Neuron (in vitro differentiated cells): ENCODE data around the gene TUBB2A.
"Not testable (repeated sequence)": the region's sequence is repeated elsewhere in the genome, so short reads cannot be mapped to it uniquely, and the experiment has no call there.

Experiments
- H2AFZ ChIP-seq: one replicate; pipeline ENCODE4 v1.6.1; 2013; ENCODE audit warnings: low read depth, mild to moderate bottlenecking, inconsistent platforms, low read length, moderate library complexity
- H3K27me3 ChIP-seq: one replicate; pipeline ENCODE4 v1.6.1; 2013; ENCODE audit warnings: low read length; ENCODE audit not compliant: insufficient read depth
- H3K36me3 ChIP-seq: one replicate; pipeline ENCODE4 v1.6.1; 2013; ENCODE audit warnings: low read length; ENCODE audit not compliant: insufficient read depth
- H3K4me1 ChIP-seq: one replicate; pipeline ENCODE4 v1.6.1; 2013; ENCODE audit warnings: low read length; ENCODE audit not compliant: insufficient read depth
- H3K4me3 ChIP-seq: 2 replicates; pipeline ENCODE4 v1.5.1; 2013; ENCODE audit warnings: mild to moderate bottlenecking, low read length, moderate library complexity
- H3K9me3 ChIP-seq: one replicate; pipeline ENCODE4 v1.6.1; 2013; ENCODE audit warnings: low read length

TUBB2A gene

DNA sequence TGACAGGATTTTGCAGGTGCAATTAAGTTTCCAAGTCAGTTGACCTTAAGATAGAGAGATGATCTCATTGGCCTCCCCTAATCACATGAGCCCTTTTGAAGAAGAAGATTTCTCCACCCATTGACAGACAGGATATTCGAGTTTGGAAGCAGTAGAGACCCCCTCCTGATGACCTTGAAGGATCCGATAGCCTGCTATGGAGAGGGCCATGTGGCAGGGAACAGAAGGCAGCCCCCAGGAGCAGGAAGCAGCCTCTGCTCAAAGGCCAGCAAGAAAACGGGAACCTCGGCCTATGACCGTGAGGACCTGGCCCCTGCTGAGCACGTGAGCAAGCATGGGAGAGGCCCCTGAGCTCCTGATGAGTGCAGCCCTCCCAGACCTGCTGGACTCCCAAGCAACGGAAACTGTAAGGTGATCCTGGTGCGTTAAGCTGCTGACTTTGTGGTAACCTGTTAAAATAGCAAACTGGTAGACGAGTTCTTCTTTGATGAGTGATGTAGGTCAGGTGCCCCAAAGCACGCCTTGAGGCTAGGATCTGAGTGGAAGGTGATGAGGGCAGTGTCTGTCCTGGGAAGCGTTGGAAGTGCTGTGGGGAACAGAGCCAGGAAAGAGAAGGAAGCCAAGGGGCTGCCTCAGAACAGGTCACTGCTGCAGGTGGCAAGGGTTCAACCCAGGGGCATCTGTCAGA, 18.5 kb upstream of the TUBB2A start:
- Histone ChIP-seq H2AFZ (no peak overlapping the region), H3K36me3 (no peaks in the 10 kb centered on the region), H3K4me1 (peaks cover 21% of the 10 kb centered on the region), H3K4me3 (no peak overlapping the region), H3K9me3 (no peaks in the 10 kb centered on the region), H3K27me3 (no peaks in the 10 kb centered on the region)

DNA sequence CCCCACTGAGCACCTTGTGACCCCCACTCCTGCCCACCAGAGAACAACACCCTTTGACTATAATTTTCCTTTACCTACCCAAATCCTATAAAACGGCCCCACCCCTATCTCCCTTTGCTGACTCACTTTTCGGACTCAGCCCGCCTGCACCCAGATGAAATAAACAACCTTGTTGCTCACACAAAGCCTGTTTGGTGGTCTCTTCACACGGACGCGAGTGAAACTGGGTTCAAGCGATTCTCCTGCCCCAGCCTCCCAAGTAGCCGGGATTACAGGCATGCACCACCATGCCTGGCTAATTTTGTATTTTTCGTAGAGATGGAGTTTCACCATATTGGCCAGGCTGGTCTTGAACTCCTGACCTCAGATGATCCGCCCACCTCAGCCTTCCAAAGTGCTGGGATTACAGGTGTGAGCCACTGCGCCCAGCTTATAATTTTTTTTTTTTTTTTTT, 16.3 kb upstream of the TUBB2A start:
- H3K9me3 ChIP-seq, H2AFZ ChIP-seq, H3K4me3 ChIP-seq, H3K36me3 ChIP-seq, H3K27me3 ChIP-seq: not testable (repeated sequence)
- H3K4me1 ChIP-seq, result peaks cover 18% of the 10 kb centered on the region

DNA sequence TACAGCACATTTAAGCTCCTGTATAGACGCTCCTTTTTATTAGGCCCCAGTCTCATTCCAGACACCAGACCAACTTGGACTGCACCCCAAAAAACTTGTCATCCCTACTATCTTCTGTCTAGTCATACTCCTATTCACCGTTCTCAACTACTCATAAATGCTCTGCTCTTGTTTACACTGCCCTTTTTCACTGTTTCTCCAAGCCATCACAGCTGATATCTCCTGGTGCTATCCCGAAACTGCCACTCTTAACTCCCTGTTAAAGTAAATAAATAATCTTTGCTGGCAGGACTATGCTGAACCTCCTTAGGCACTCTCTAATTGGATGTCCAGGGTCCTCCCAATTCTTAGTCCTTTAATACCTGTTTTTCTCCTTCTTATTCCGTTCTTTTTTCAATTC, 15.4 kb upstream of the TUBB2A start:
- not testable (repeated sequence) for H3K27me3 ChIP-seq, H2AFZ ChIP-seq, H3K4me3 ChIP-seq, H3K36me3 ChIP-seq, H3K9me3 ChIP-seq
- H3K4me1 ChIP-seq, result peaks cover 18% of the 10 kb centered on the region

DNA sequence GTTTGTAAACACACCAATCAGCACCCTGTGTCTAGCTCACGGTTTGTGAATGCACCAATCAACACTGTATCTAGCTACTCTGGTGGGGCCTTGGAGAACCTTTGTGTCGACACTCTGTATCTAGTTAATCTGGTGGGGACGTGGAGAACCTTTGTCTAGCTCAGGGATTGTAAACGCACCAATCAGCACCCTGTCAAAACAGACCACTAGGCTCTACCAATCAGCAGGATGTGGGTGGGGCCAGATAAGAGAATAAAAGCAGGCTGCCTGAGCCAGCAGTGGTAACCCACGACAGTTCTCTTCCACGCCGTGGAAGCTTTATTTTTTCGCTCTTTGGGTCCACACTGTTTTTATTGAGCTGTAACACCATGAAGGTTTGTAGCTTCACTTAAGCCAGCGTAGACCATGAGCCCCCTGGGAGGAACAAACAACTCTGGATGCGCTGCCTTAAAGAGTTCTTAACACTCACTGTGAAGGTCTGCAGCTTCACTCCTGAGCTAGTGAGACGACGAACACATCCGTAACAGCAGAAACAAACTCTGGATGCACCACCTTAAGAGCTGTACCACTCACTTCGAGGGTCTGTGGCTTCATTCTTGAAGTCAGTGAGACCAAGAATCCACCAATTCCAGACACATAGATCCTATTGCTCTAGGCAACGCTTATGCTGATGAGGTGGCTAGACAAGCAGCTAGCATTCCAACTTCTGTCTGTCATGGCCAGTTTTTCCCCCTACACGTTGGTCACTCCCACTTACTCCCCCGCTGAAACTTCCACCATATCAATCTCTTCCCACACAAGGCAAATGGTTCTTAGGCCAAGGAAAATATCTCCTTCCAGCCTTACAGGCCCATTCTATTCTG, 14.2 kb upstream of the TUBB2A start:
- H3K36me3 ChIP-seq, H3K4me3 ChIP-seq, H2AFZ ChIP-seq, H3K27me3 ChIP-seq, H3K9me3 ChIP-seq: not testable (repeated sequence)
- peaks cover 20% of the 10 kb centered on the region for H3K4me1 ChIP-seq

DNA sequence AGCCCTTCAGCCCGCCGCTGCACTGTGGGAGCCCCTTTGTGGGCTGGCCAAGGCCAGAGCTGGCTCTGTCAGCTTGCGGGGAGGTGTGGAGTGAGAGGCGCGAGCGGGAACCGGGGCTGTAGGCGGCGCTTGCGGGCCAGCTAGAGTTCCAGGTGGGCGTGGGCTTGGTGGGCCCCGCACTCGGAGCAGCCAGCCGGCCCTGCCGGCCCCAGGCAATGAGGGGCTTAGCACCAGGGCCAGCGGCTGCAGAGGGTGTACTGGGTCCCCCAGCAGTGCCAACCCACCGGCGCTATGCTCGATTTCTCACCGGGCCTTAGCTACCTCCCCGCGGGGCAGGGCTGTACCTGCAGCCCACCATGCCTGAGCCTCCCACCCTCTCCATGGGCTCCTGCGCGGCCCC, 13.3 kb upstream of the TUBB2A start:
- not testable (repeated sequence) for H3K9me3 ChIP-seq, H3K27me3 ChIP-seq, H3K36me3 ChIP-seq, H2AFZ ChIP-seq, H3K4me3 ChIP-seq
- H3K4me1 ChIP-seq, result peaks cover 20% of the 10 kb centered on the region

- H3K36me3 ChIP-seq, H2AFZ ChIP-seq, H3K4me3 ChIP-seq, H3K27me3 ChIP-seq, H3K9me3 ChIP-seq: not testable (repeated sequence)
- H3K4me1 ChIP-seq, result peaks cover 34% of the 10 kb centered on the region
Observed at GRCh38 chr6:3168046-3168445, 10.7 kb upstream of the TUBB2A start.

- H3K27me3 ChIP-seq, H3K4me3 ChIP-seq, H2AFZ ChIP-seq, H3K36me3 ChIP-seq, H3K9me3 ChIP-seq: not testable (repeated sequence)
- peaks cover 37% of the 10 kb centered on the region for H3K4me1 ChIP-seq
Observed at GRCh38 chr6:3166535-3167225, 9.3 kb upstream of the TUBB2A start.

GRCh38 chr6:3165631-3166534, 8.5 kb upstream of the TUBB2A start:
- Histone ChIP-seq H3K36me3 (no peaks in the 10 kb centered on the region), H3K4me1 (peaks cover 34% of the 10 kb centered on the region), H2AFZ (no peak overlapping the region), H3K9me3 (no peaks in the 10 kb centered on the region), H3K4me3 (no peak overlapping the region), H3K27me3 (no peaks in the 10 kb centered on the region)

DNA sequence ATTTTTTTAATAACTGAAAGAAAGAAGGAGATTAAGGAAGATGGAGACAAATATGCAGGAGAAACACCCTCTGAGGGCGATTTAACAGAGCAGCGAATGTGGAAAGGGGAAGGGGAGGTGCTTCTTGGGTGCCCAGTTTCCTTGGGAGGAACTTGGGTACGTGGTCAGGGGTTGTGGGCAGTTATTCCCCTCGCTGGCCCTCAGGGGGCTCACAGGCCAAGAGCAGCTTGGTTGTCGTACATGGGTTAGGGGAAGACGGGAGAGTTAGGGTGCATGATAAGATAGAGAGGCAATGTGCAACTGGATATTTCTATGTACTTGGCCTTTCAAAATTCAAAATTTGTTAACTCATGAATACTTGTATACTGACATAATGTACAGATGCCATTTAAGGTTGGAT, 7.0 kb upstream of the TUBB2A start:
- H3K9me3 ChIP-seq, result no peaks in the 10 kb centered on the region
- no peaks in the 10 kb centered on the region for H3K27me3 ChIP-seq
- H3K4me3 ChIP-seq, result no peak overlapping the region
- no peak overlapping the region for H2AFZ ChIP-seq
- no peaks in the 10 kb centered on the region for H3K36me3 ChIP-seq
- peaks cover 47% of the 10 kb centered on the region for H3K4me1 ChIP-seq

DNA sequence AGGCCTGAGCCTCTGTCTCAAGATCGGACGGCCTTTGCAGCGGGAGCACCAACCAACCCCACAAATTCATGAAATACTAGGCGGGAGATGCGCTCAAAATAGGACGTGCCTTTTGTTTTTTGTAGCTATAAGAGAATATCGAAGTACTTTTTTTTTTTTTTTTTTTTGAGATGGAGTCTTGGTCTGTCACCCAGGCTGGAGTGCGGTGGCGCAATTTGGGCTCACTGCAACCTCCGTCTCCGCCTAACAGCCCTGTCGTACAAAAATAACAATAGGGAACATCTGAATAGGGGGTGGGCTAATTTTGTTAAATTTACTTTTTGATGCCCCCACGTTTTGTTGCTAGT, 5.9 kb upstream of the TUBB2A start:
- no peak overlapping the region for H2AFZ ChIP-seq
- no peaks in the 10 kb centered on the region for H3K36me3 ChIP-seq
- H3K27me3 ChIP-seq, result no peaks in the 10 kb centered on the region
- peaks cover 51% of the 10 kb centered on the region for H3K4me1 ChIP-seq
- peak overlapping the region; percentile 79 for H3K4me3 ChIP-seq
- no peaks in the 10 kb centered on the region for H3K9me3 ChIP-seq

GRCh38 chr6:3162565-3163247, 5.4 kb upstream of the TUBB2A start:
- Histone ChIP-seq H3K36me3 (no peaks in the 10 kb centered on the region), H3K4me1 (peaks cover 53% of the 10 kb centered on the region), H3K4me3 (peak overlapping the region; percentile 79), H3K9me3 (no peaks in the 10 kb centered on the region), H2AFZ (peak overlapping the region; percentile 91), H3K27me3 (no peaks in the 10 kb centered on the region)

- Histone ChIP-seq H3K4me1 (peaks cover 53% of the 10 kb centered on the region), H3K4me3 (peak overlapping the region; percentile 79), H3K9me3 (no peaks in the 10 kb centered on the region), H3K27me3 (no peaks in the 10 kb centered on the region), H3K36me3 (no peaks in the 10 kb centered on the region), H2AFZ (peak overlapping the region; percentile 91)
Observed at GRCh38 chr6:3162067-3162497, 4.7 kb upstream of the TUBB2A start.
